Daoy (cell line): ENCODE data around the gene TAS2R10. TPM values are rescaled to one million over a fixed set of nuclear protein-coding genes. Genes with fewer than 3 reads are reported as not detected.
"Not testable (repeated sequence)": the region's sequence is repeated elsewhere in the genome, so short reads cannot be mapped to it uniquely, and the experiment has no call there.

Experiments used
- DNase-seq: peaks from one replicate; pipeline ENCODE4 v3.0.0-alpha.2; 2015; ENCODE audit warnings: low read depth
- total RNA-seq: library from RNA; depleted of rRNA; stranded (reverse); fragments of >200 nt; shearing (Covaris generic); gene quantifications from 2 replicates; pipeline ENCODE4 v1.2.3, GENCODE V29; 2014; rRNA removed

Gene TAS2R10, protein sequence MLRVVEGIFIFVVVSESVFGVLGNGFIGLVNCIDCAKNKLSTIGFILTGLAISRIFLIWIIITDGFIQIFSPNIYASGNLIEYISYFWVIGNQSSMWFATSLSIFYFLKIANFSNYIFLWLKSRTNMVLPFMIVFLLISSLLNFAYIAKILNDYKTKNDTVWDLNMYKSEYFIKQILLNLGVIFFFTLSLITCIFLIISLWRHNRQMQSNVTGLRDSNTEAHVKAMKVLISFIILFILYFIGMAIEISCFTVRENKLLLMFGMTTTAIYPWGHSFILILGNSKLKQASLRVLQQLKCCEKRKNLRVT
- not detected in 2 replicates for total RNA-seq

DNA sequence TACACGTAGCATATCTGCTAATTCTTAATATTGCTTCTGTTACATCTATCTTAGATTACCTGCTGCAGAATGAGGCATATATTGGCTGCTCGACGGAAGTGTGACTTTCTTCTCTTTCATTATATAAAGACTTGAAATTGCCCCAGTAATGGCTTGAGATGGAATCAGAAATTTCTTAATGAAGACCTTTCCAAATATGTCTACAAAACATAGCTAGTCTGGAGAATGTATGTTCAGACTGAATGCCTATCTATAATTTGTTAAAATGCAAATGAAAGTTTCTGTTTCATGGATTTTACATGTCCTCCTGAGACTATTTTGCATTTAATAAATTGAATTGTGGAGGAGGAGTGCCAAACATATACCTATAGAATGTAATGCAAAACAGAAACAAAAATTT is at the start of gene TAS2R10:
Gene TAS2R10, minus strand, starts transcription at position 101 of the 400 bp plus-strand sequence. Its CDS starts 89 bp downstream, at position 12.
- DNase-seq, result no peak

DNA sequence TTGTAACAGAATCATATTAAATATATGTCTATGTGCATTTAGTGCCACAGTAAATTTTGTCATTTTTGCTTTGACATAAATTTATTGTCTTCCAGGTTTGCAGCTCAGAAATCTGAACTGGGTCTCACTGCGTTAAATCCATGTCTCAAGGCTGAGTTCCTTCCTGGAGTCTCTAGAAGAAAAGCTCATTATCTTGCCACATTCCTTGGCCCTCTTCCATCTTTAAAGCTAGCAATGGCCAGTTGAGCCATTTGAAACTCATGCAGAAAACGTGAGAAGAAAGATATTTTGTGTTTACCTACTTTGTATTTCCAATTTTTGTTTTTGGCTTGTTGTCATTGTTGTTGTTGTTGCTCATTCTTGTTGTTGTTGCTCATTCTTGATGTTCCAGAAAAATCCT is 47.2 kb upstream of the TAS2R10 start:
- no peak for DNase-seq

DNA sequence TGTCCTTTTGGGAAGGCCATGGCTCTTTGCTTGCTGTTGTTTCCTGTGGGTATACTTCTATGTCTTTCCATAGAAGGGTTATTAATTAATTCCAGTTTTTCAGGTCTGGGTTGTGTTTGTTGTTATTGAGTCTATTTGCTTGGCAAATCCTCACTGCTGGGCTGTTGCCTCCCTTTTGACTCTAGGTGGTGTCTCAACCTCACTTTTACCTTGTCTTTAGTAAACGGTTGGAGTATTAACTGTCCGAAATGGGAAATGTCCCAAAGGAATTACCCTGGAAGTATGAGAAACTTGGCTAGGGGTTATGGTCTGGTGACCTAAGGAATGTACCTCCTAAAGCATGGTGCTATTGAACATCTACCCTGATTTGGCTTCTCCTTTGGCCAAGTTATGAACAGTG is 41.2 kb upstream of the TAS2R10 start:
- no peak for DNase-seq

DNA sequence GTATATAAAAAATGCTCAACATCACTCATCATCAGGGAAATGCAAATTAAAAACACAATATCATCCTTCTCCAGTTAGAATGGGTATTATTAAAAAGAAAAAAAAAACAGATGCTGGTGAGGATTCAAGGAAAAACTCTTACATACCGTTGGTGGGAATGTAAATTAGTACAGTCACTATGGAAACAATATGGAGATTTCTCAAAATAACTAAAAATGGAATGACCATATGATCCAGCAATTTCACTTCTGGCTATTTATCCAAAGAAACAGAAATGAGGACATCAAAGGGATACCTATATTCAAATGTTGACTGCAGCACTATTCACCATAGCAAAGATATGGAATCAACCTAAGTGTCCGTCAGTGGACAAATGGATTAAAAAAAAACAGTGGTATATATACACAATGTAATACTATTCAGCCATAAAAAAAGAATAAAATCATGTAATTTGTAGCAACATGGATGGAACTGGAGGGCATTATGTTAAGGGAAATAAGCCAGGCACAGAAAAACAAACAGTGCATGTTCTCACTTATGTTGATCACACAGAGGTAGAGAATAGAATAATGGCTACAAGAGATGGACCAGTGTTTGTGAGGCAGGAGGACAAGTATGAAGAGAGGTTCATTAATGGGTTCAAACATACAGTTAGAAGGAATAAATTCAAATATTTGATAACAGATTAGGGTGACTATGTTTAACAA is 37.5 kb upstream of the TAS2R10 start:
- DNase-seq, result no peak

DNA sequence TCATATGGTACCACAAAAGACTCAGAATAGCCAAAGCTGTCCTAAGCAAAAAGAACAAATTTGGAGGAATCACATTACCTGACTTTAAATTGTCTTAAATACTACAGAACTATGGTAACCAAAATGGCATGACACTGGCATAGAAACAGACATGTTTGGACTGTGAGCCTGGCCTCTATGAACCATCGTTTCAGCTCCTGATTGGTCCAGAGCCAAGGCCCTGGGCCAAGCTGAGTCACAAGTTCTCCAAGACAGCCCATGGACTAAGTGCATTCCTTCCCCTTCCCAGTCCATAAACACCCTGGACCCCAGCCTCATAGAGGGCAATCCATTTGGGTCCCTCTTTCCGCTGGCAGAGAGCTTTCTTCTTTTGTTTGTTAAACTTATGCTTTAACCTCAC is 35.2 kb upstream of the TAS2R10 start:
- no peak for DNase-seq

DNA sequence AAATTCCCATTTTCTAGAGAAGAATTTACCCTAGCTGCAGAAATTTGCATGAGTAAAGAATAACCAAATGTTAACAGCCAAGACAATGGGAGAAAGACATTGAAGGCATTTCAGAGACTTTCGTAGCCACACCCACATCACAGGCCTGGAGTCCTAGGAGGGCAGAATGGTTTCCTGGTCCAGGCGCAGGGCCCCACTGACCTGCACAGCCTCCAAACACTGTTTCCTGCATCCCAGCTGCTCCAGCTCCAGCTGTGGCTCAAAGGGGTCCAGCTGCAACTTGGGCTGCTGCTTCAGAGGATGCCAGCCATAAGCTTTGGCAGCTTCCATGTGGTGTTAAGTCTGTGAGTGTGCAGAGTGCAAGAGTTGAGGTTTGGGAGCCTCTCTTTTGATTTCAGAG is 29.6 kb upstream of the TAS2R10 start:
- DNase-seq, result no peak

DNA sequence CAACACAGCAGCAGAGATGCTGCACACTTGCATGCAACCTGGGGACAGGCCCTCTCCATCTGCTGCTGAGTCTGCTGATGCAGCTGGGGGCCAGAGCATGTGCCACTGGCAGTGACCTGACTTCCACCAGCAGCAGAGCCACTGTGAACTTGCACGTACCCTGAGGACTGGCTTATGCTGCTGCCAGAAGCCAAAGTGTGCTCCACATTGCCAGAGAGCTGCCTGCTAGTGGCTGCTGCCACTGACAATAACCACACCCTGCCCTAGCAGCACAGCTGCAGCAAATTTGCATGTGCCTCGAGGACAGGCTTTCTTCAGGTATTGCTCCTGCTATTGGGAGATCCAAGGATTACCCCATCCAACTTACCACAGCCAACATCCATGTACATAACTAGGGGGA is 27.6 kb upstream of the TAS2R10 start:
- no peak for DNase-seq

DNA sequence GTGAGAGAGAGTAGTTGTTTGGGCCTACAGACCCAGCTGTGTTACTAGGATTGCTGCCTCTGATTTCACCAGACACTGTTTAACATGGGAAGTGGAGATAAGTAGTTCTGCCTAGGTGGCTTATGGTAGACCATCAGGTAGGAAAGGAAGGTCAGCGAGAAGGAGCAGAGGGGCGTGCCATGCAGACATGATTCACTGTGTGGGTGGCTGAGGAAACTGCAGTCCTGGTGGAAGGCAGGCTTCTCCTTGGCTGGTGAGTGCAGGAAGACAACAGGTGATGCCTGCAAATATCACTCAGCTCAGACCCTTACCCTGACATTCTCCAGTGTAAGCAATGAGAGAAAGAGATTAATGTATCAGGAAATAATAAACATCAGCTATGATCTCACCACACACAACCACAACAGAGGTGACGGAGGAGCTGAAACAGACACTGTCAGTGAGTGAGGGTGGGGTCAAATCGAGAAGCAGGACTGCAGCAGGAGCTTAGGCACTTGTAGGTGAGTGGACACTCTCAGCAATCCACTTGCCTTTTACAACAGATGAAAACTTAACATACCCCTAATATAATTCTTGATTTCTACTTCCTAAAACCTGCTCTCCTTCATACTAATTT is 25.2 kb upstream of the TAS2R10 start:
- no peak for DNase-seq

DNA sequence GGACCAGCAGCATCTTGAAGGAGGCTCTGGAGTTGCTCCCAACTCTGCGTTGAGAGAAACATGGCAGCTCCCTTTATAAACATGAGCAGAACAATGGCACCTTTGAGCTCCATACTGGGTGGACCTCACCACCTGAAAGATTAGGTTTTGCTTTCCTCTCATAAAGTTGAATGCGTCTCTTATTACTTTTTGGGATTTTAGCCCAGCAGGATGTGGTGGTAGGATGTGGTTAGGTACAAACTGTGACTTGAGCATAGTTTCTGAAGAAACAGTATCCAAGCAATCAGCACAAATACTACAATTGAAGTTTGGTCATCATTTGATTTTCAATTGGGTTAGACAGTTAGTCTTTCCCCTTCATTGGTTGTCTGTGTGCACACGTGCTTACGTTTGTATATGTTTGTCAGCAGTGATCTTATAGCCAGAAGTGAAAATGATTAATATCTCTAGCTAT is 23.3 kb upstream of the TAS2R10 start, which contains the start of gene PRR4:
Gene PRR4, minus strand, starts transcription at position 51 of the 454 bp plus-strand sequence. Its CDS starts 38 bp downstream, at position 13.
- DNase-seq, result no peak

DNA sequence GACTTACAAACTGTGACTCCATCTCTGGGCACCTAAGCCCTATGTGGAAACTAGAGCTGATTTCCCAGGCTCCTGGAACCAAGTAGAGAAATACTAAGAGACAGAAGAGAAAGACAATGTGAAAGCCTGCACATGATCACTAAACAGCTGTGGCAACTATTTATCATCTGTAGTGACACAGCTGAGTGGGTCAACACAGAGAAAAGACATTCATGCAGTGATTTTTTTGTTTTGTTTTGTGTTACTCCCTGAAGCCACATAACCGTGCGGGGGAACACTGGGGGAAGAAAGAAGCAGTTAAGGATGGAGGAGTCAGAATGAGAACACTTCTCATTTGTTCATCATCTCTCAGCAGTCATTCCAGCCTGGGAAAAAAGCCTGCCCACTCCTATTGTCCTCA is 21.6 kb upstream of the TAS2R10 start:
- DNase-seq, result no peak

DNA sequence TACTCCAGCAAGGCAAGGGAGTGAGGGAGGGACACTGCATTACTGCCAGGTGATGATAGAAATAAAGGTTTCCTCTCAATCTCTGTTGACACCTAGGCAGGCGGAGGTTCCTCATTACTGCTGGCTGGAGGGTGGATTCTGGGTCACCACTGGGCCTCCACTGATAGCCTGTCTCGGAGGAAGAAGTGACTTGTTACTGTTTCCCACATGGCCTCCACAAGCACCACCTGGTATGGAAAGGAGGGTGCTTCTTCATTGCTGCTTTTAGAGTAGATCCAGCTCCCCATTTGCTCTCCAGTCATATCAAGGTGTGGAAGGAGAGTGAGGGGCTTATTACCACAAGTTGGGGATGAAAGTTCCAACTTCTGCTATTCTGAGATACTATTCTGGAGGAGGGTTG is 16.7 kb upstream of the TAS2R10 start:
- DNase-seq, result no peak

DNA sequence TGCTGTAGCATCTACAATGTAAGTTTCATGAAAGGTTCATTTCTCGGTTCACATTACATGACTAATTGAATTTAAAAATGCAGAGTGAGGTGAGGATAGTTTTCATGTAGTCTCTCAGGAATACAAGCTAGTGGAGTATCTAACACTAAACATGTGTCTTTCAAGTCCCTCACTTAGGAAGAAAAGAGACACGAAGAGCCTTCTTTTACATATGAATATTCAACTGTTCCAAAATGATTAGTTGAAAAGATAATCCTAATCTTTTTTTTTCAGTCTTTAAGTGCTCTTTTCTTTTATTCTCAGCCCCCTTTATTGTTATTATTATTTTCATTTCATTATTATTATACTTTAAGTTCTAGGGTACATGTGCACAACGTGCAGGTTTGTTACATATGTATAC is 12.3 kb upstream of the TAS2R10 start:
- DNase-seq, result no peak

DNA sequence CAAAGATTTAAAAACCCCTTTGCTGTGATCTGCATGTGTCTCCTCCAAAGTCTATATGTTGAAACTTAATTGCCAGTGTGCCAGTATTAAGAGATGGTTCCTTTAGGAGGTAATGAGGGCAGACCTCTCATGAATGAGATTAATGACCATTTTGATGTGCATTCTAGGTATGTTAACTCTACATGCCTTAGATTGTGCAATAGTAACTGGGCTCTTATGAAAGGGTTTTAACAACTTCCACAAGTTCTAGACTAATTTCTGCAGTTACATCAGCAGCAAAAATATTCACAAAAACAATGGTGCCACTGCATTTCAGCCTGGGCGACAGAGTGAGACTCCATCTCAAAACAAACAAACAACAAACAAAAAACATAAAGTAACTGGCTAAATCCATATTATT is 3.8 kb upstream of the TAS2R10 start:
- no peak for DNase-seq

DNA sequence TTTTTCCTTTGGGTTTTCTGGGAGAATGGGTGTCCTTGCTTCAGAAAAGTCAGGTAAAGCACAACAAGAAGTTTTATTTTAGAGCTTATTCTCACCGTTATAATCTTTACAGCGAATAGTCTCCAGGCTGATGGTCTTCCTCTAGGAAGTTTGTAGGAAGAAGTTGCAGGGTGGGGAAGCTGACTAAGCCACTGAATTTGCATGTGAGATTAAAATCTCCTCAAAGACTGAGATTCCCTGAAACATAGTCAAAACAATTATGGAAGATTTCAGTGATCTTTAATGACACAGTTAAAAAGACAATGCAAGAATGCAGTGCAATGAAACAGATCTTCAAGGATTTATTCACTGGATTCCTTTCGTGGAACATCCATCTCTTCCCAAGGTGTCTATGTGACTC is 1.2 kb downstream of the TAS2R10 start:
- no peak for DNase-seq

DNA sequence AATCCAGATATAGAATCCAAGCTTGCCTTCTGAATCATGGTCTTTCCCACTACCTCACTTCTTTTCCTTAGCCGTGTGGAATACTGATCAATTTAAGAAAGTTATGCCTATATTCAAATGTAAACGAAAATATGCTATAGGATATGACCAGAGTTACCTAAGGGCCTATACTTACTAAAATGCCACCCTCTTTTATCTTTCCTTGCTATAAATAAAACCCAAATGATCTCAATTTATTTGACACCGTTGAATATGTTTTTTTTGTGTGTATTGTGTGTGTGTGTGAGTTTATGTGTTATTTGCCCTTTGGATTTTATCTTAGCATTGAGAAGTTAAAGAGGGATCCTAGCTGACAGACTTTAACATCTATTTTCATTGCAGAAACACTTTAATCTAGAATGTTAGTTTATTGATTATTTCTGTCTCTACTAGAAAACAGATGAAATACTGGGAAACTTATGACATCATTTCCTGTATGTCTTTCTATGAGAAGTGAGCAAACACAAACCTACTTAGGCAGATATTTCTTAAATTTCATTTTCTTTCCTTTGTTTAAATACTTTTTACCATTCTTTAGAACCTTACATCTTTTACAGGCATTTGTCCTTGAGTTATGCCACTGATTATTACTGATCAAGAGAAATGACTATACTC is 14.1 kb downstream of the TAS2R10 start:
- no peak for DNase-seq

DNA sequence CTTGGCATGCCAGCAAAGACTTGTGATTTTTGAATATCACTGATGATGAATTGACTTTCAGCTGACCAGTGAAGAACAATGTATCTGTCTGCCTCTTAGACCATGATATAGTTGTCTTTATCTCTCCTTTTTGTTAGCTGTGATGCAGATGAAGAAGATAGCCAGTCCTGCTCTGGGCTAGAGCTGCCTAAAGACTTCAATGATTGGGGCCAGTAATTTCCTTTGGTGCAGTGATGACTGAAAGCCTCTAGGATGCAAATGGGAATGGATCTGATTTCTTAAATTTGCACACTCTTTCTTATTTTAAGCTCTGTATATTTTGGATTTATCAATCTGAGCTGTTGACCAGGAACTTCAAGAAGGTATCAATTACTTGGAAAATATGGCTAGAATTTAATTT is 16.1 kb downstream of the TAS2R10 start, which contains the start of gene TAS2R9:
Gene TAS2R9, minus strand, starts transcription at position 101 of the 400 bp plus-strand sequence. Its CDS starts 93 bp downstream, at position 8.
- no peak for DNase-seq

DNA sequence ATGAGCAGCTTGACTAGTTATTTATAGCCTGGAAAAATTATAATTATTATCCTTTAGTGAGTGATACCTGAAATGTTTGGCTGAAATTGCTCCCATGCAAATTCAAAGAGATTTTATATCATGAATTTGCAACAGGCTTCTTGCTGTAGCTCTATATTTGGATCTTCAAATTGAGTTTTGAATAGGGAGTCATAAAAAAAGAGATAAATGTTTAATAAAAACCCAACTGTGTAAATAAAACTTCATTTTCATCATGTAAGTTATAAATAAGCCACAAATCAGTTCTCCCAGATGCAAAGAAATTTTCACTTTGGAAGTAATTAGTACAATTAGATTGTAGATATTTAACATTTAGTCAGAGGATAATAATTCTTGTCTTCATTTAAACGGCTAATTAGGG is 19.0 kb downstream of the TAS2R10 start, which contains the start of gene TAS2R8:
Gene TAS2R8, minus strand, starts transcription at position 101 of the 400 bp plus-strand sequence. CDS start 306 bp downstream, outside the sequence.
- DNase-seq, result no peak

DNA sequence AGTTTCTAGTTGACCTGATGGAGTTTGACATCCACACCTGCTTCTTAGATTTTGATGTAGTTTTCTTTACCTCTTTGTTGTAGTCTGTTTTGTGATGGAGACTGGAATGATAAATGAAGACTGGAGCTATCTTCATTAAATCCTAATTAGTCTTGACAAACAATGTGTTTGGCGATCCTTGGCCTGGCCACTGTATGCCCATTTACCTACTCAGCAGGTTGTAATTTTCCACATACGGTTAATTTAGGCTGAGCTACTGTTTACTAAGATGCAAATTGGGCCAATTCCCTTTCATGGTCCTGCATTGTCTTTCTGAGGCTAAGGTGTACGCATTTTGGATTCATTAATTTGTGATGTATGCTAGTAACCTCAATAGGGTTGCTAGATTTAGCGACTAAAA is 23.6 kb downstream of the TAS2R10 start, which contains the start of gene TAS2R7:
Gene TAS2R7, minus strand, starts transcription at position 41 of the 400 bp plus-strand sequence. CDS start 57 bp downstream, outside the sequence.
- no peak for DNase-seq

DNA sequence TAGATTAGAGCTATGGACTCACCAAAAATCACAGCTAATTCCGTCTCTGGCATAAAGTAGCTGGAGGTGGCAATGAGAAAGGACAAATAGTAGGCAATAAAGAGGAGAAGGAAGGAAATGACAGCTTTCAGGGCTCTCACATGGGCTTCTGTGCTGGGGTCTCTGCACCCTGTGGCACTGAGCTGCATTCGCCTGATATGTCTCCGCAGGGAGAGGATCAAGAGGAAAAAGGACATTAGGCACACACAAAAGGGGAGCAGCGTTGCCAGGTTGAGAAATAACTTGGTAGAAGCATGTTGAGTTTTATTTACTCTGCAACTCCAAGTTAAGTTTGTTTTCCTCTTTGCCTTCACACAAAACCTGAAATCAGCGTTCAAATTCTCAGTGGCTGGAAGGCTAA is 24.4 kb downstream of the TAS2R10 start:
- DNase-seq, result no peak

DNA sequence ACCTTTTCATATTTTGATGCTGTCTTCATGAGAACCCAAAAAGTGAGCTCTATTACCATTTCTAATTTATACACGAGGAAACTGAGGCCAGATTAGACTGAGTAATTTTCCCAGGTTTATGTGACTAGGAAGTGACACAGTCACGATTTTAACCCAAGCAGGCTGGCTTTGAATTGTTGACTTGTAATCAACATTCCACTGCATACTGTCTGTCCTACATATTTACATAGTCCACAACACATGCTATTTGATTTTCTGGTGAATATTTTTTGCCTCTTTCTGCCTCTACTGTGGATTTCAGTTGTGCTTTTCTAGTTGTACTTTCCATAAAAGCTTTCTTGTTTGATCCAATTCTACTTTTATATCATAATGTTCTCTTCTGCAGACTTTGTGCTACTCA is 31.9 kb downstream of the TAS2R10 start:
- DNase-seq, result no peak

DNA sequence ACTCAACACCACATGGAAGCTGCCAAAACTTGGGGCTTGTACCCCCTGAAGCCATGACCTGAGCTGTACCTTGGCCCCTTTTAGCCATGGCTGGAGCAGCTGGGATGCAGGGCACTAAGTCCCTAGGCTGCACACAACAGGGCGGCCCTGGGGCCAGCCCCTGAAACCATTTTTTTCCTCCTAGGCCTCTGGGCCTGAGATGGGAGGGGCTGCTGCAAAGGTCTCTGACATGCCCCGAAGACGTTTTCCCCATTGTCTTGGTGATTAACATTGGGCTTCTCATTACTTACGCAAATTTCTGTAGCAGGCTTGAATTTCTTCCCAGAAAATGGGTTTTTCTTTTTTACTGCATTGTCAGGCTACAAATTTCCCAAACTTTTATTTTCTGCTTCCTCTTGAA is 34.4 kb downstream of the TAS2R10 start:
- DNase-seq, result not testable (repeated sequence)

DNA sequence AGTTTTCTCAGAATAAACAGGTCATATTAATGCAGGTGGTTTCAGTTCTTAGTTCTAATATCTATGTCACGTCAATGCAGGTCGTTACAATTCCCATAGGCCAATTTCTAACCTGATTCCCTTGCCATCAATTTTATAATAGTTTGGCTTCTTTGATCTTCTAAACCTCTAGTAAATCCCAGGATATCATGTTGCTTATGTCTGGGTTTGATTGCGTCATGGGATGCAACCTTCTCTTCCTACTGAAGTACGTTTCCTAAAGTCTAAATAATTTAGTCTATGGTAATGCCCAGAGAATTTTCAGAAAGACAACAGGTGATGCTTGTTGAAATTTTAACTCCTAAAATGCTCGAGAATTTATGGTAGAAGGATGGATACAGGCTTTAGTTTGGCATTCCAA is 42.9 kb downstream of the TAS2R10 start:
- no peak for DNase-seq
